Trophoblast cell (in vitro differentiated cells and primary cell): ENCODE results near the gene TLN1.

Source experiments
- DNase-seq, 2 donors: peaks; one replicate each; pipeline ENCODE4 v3.0.0-alpha.2; 2016
- H2AFZ ChIP-seq: 2 replicates; pipeline ENCODE4 v1.6.1; 2013; ENCODE audit warnings: low read length, moderate library complexity, mild to moderate bottlenecking; ENCODE audit not compliant: insufficient read depth, poor library complexity
- H2AK5ac ChIP-seq: 2 replicates; pipeline ENCODE4 v1.6.1; 2013; ENCODE audit warnings: mild to moderate bottlenecking, low read length
- H2BK120ac ChIP-seq: 2 replicates; pipeline ENCODE4 v1.6.1; 2013; ENCODE audit warnings: low read length, mild to moderate bottlenecking, moderate library complexity; ENCODE audit not compliant: insufficient read depth, poor library complexity
- H2BK12ac ChIP-seq: 2 replicates; pipeline ENCODE4 v1.6.1; 2013; ENCODE audit warnings: mild to moderate bottlenecking, low read length, moderate library complexity
- H2BK5ac ChIP-seq: 2 replicates; pipeline ENCODE4 v1.6.1; 2013; ENCODE audit warnings: low read length, low read depth, moderate library complexity, mild to moderate bottlenecking; ENCODE audit not compliant: poor library complexity
- H3K14ac ChIP-seq: 2 replicates; pipeline ENCODE4 v1.6.1; 2013; ENCODE audit warnings: mild to moderate bottlenecking, low read length
- H3K18ac ChIP-seq: 2 replicates; pipeline ENCODE4 v1.6.1; 2013; ENCODE audit warnings: mild to moderate bottlenecking, low read length
- H3K23ac ChIP-seq: 2 replicates; pipeline ENCODE4 v1.6.1; 2013; ENCODE audit warnings: low read length
- H3K27ac ChIP-seq: 2 replicates; pipeline ENCODE4 v1.5.1; 2013; ENCODE audit warnings: low read depth, mild to moderate bottlenecking, inconsistent platforms, low read length, moderate library complexity
- H3K27me3 ChIP-seq: 2 replicates; pipeline ENCODE4 v1.6.1; 2013; ENCODE audit warnings: inconsistent platforms, mild to moderate bottlenecking, low read length, moderate library complexity; ENCODE audit not compliant: insufficient read depth
- H3K36me3 ChIP-seq, 2 experiments: 1 replicate in 1 of 2; 2 replicates in 1 of 2; pipeline ENCODE4 v1.6.1; 2013; ENCODE audit warnings: low read length in 2 of 2, mild to moderate bottlenecking in 2 of 2, moderate library complexity in 1 of 2; ENCODE audit not compliant: insufficient read depth in 2 of 2, control insufficient read depth in 1 of 2
- H3K4ac ChIP-seq: 2 replicates; pipeline ENCODE4 v1.6.1; 2013; ENCODE audit warnings: low read depth, mild to moderate bottlenecking, low read length, moderate library complexity
- H3K4me1 ChIP-seq, 2 experiments: 1 replicate in 1 of 2; 2 replicates in 1 of 2; pipeline ENCODE4 v1.6.1; 2013; ENCODE audit warnings: low read length in 2 of 2, mild to moderate bottlenecking in 2 of 2, moderate library complexity in 1 of 2; ENCODE audit not compliant: insufficient read depth in 2 of 2, control insufficient read depth in 1 of 2
- H3K4me2 ChIP-seq: 2 replicates; pipeline ENCODE4 v1.6.1; 2013; ENCODE audit warnings: inconsistent platforms, mild to moderate bottlenecking, low read length, moderate library complexity
- H3K4me3 ChIP-seq: 2 replicates; pipeline ENCODE4 v1.5.1; 2013; ENCODE audit warnings: mild to moderate bottlenecking, low read depth, low read length, inconsistent platforms
- H3K79me1 ChIP-seq: one replicate; pipeline ENCODE4 v1.6.1; 2013; ENCODE audit warnings: low read length
- H3K79me2 ChIP-seq: 2 replicates; pipeline ENCODE4 v1.6.1; 2013; ENCODE audit warnings: low read length, mild to moderate bottlenecking; ENCODE audit not compliant: control insufficient read depth, insufficient read depth, poor library complexity
- H3K9ac ChIP-seq: 2 replicates; pipeline ENCODE4 v1.6.1; 2013; ENCODE audit warnings: mild to moderate bottlenecking, low read length
- H3K9me3 ChIP-seq: 2 replicates; pipeline ENCODE4 v1.6.1; 2013; ENCODE audit warnings: low read depth, mild to moderate bottlenecking, control low read depth, inconsistent platforms, low read length; ENCODE audit not compliant: insufficient read depth
- H4K12ac ChIP-seq: 2 replicates; pipeline ENCODE4 v1.6.1; 2013; ENCODE audit warnings: low read depth, mild to moderate bottlenecking, low read length, moderate library complexity
- H4K8ac ChIP-seq: 2 replicates; pipeline ENCODE4 v1.6.1; 2013; ENCODE audit warnings: low read depth, mild to moderate bottlenecking, low read length, moderate library complexity
- H4K91ac ChIP-seq: one replicate; pipeline ENCODE4 v1.6.1; 2013; ENCODE audit warnings: low read depth, mild to moderate bottlenecking, low read length, moderate library complexity
- WGBS: extraction: QIAGEN DNeasy Blood & Tissue Kit; methylation state at CpG from one replicate; pipeline ENCODE4 v1.1.7; 2013; ENCODE audit warnings: missing lambda C conversion rate; ENCODE audit not compliant: insufficient read length, insufficient coverage; ENCODE audit errors: extremely low coverage; 5-methylcytosine and 5-hydroxymethylcytosine counted together

TLN1 gene

GRCh38 chr9:35666045-35666444 is 66.0 kb downstream of the TLN1 start:
- Histone ChIP-seq H3K4me1 (peaks cover 17 to 23% of the 10 kb centered on the region in 2 experiments), H2BK120ac (no peak overlapping the region), H3K79me1 (peaks cover 6% of the 10 kb centered on the region), H4K91ac (no peak overlapping the region), H3K36me3 (peaks cover 5 to 7% of the 10 kb centered on the region in 2 experiments), H4K12ac (no peak overlapping the region), H3K27me3 (no peaks in the 10 kb centered on the region), H2BK5ac (no peak overlapping the region), H3K18ac (no peak overlapping the region), H3K4me3 (no peak overlapping the region), H3K23ac (no peak overlapping the region), H4K8ac (no peak overlapping the region), H2AK5ac (no peak overlapping the region), H3K14ac (no peak overlapping the region), H3K9me3 (peaks cover 2% of the 10 kb centered on the region), H3K79me2 (peaks cover 5% of the 10 kb centered on the region), H3K9ac (no peak overlapping the region), H3K4me2 (no peak overlapping the region), H2AFZ (no peak overlapping the region), H2BK12ac (no peak overlapping the region), H3K27ac (no peak overlapping the region), H3K4ac (no peak overlapping the region)
- no peak for DNase-seq
- no CpG with 5 or more reads among the region's 1 CpG for WGBS

DNA sequence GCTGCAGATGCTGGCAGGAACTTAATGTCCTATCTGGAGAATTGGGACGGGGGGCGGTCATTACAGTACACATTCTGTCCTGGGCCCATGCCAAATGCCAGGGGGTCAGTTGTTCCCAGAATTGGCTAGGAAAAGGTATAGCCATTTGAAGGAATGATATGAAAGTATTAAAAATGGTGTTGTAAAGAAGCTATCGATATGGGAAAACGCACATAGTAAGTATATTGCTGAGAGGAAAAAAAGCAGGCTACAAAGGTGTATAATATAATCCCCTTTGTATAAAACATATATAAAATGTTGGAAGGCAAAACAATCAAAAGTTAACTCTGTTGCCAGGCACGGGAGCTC is 66.5 kb downstream of the TLN1 start:
- H4K12ac ChIP-seq = peak overlapping the region; percentile 79
- peak overlapping the region; percentile 89 for H3K4me2 ChIP-seq
- H3K4ac ChIP-seq = peak overlapping the region; percentile 10
- peak overlapping the region; percentile 28 for H3K14ac ChIP-seq
- DNase-seq = no peak
- H4K91ac ChIP-seq = peak overlapping the region; percentile 26
- no peak overlapping the region for H2BK5ac ChIP-seq
- H3K27ac ChIP-seq = no peak overlapping the region
- H3K4me1 ChIP-seq = peaks cover 17 to 23% of the 10 kb centered on the region in 2 experiments
- peaks cover 5% of the 10 kb centered on the region for H3K79me2 ChIP-seq
- peak overlapping the region; percentile 24 for H3K9ac ChIP-seq
- peaks cover 2% of the 10 kb centered on the region for H3K9me3 ChIP-seq
- H2AK5ac ChIP-seq = no peak overlapping the region
- H3K4me3 ChIP-seq = peak overlapping the region; percentile 62
- peak overlapping the region; percentile 93 for H4K8ac ChIP-seq
- H3K23ac ChIP-seq = no peak overlapping the region
- WGBS = 100% methylated on average over 1 of the region's 5 CpGs
- H2BK12ac ChIP-seq = no peak overlapping the region
- no peaks in the 10 kb centered on the region for H3K27me3 ChIP-seq
- peak overlapping the region; percentile 56 for H2BK120ac ChIP-seq
- H2AFZ ChIP-seq = peak overlapping the region; percentile 89
- H3K18ac ChIP-seq = peak overlapping the region; percentile 51
- H3K36me3 ChIP-seq = peaks cover 10 to 12% of the 10 kb centered on the region in 2 experiments
- H3K79me1 ChIP-seq = peaks cover 6% of the 10 kb centered on the region

GRCh38 chr9:35664531-35665470 is 67.2 kb downstream of the TLN1 start, which contains the start of gene ARHGEF39:
Gene ARHGEF39 (minus strand): TSS chr9:35665195. CDS start chr9:35665169, 26 bp downstream.
- peak within 1 kb of the TSS; percentile 83 for H3K9ac ChIP-seq

DNA sequence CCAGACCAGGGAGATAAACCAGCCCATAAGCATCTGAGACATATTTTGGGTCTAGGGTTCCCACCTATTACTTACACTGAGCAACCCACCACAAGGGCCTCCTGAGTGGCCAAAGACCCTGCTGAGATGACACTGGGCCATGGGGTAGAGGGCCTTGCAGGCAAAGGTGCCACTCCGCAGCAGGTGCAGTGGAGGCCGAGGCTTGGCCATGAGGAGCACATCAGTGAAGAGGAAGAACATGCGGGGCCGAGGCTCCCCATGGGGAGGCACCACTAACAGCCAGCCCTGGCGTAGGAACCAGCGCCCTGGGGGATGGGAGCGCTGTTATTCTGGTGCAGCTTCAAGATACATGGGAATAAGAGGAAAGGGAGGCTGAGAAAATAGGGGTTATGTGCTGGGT is 69.6 kb downstream of the TLN1 start:
- Histone ChIP-seq H2BK12ac (no peak overlapping the region), H3K36me3 (peaks cover 13 to 16% of the 10 kb centered on the region in 2 experiments), H3K4me3 (no peak overlapping the region), H3K9me3 (no peaks in the 10 kb centered on the region), H3K27me3 (no peaks in the 10 kb centered on the region), H4K91ac (no peak overlapping the region), H3K79me2 (peaks cover 8% of the 10 kb centered on the region), H3K9ac (no peak overlapping the region), H2AK5ac (no peak overlapping the region), H3K4me2 (no peak overlapping the region), H3K18ac (no peak overlapping the region), H4K12ac (no peak overlapping the region), H3K27ac (no peak overlapping the region), H2AFZ (no peak overlapping the region), H3K23ac (no peak overlapping the region), H3K14ac (no peak overlapping the region), H3K79me1 (peaks cover 11% of the 10 kb centered on the region), H2BK120ac (no peak overlapping the region), H3K4ac (no peak overlapping the region), H4K8ac (no peak overlapping the region), H3K4me1 (peaks cover 17 to 24% of the 10 kb centered on the region in 2 experiments), H2BK5ac (no peak overlapping the region)
- DNase-seq = no peak
- no CpG with 5 or more reads among the region's 7 CpGs for WGBS

More at GRCh38 chr9:35664531-35665470, 67.2 kb downstream of the TLN1 start, which contains the start of gene ARHGEF39:
- Histone ChIP-seq H2AFZ (peak within 1 kb of the TSS; percentile 95), H4K12ac (peak within 1 kb of the TSS; percentile 88), H4K91ac (peak within 1 kb of the TSS; percentile 95), H3K23ac (no peak within 1 kb of the TSS), H3K79me2 (peaks cover 5% of the 10 kb centered on the region), H3K4me2 (peak within 1 kb of the TSS; percentile 89), H3K27me3 (no peaks in the 10 kb centered on the region), H2BK5ac (peak within 1 kb of the TSS; percentile 60), H4K8ac (peak within 1 kb of the TSS; percentile 95), H3K79me1 (peaks cover 6% of the 10 kb centered on the region), H2BK120ac (peak within 1 kb of the TSS; percentile 77), H3K14ac (peak within 1 kb of the TSS; percentile 94), H2AK5ac (peak within 1 kb of the TSS; percentile 81), H3K9me3 (peaks cover 2% of the 10 kb centered on the region), H3K36me3 (peaks cover 13 to 16% of the 10 kb centered on the region in 2 experiments), H3K18ac (peak within 1 kb of the TSS; percentile 93), H3K4me1 (peaks cover 17 to 23% of the 10 kb centered on the region in 2 experiments), H3K27ac (no peak within 1 kb of the TSS), H3K4me3 (peak within 1 kb of the TSS; percentile 80), H2BK12ac (no peak within 1 kb of the TSS), H3K4ac (peak within 1 kb of the TSS; percentile 82)
- peak; percentile 73 to 85 for DNase-seq
- no CpG with 5 or more reads among the region's 58 CpGs for WGBS
